Spinal cord (tissue), 10 donors: ENCODE data around the gene MIER1. TPM values are rescaled to one million over a fixed set of nuclear protein-coding genes. Genes with fewer than 3 reads are reported as not detected.

ENCODE experiments used
- DNase-seq, 6 donors: peaks; one replicate each; pipeline versions ENCODE4 v3.0.0 to v3.0.0-alpha.2; 2013 to 2015; ENCODE audit warnings: low spot score in 6 of 6, low read depth in 4 of 6
- H3K27ac ChIP-seq: one replicate; pipeline ENCODE4 v1.5.1; 2013; ENCODE audit warnings: low read depth, low read length, control low read depth
- H3K27me3 ChIP-seq: one replicate; pipeline ENCODE4 v1.6.1; 2013; ENCODE audit warnings: low read length; ENCODE audit not compliant: control insufficient read depth, insufficient read depth
- H3K36me3 ChIP-seq: one replicate; pipeline ENCODE4 v1.6.1; 2013; ENCODE audit warnings: low read length; ENCODE audit not compliant: control insufficient read depth, insufficient read depth
- H3K4me1 ChIP-seq: one replicate; pipeline ENCODE4 v1.6.1; 2013; ENCODE audit warnings: low read length; ENCODE audit not compliant: control insufficient read depth, insufficient read depth
- H3K4me3 ChIP-seq: one replicate; pipeline ENCODE4 v1.5.1; 2013; ENCODE audit warnings: low read depth, low read length, control low read depth
- H3K9me3 ChIP-seq: one replicate; pipeline ENCODE4 v1.6.1; 2013; ENCODE audit warnings: low read length; ENCODE audit not compliant: control insufficient read depth, insufficient read depth
- WGBS: methylation state at CpG from one replicate; pipeline ENCODE4 v1.1.5; 2013; ENCODE audit warnings: missing lambda C conversion rate; ENCODE audit not compliant: insufficient coverage; 5-methylcytosine and 5-hydroxymethylcytosine counted together
- polyA plus RNA-seq, 2 donors: library from polyadenylated mRNA; unstranded; fragments of 120-200 nt; gene quantifications; one replicate each; pipeline ENCODE4 v1.2.1, GENCODE V29; 2013; ENCODE audit not compliant: insufficient read length in 2 of 2
- total RNA-seq, 2 donors: library from RNA; depleted of rRNA in 1 of 2; stranded (reverse); fragments of 120-200 nt in 1 of 2; fragments of >200 nt in 1 of 2; gene quantifications; one replicate each; pipeline versions ENCODE4 v1.2.3 to v1.2.4, GENCODE V29; 2013 to 2014
- donor health status: healthy.

The MIER1 gene
- total and polyA plus RNA-seq, 4 donors, result 18.4 to 34.8 (median 28.4) TPM

GRCh38 chr1:66932291-66932690, 7.5 kb downstream of the MIER1 start:
- 71% methylated on average over 2 of the region's 2 CpGs for WGBS
- DNase-seq, result no peak
- no peak overlapping the region for H3K4me3 ChIP-seq
- H3K9me3 ChIP-seq, result no peaks in the 10 kb centered on the region
- no peaks in the 10 kb centered on the region for H3K4me1 ChIP-seq
- no peak overlapping the region for H3K27ac ChIP-seq
- H3K27me3 ChIP-seq, result no peaks in the 10 kb centered on the region
- no peaks in the 10 kb centered on the region for H3K36me3 ChIP-seq

GRCh38 chr1:66933887-66934700, 9.3 kb downstream of the MIER1 start:
- no peaks in the 10 kb centered on the region for H3K9me3 ChIP-seq
- H3K27ac ChIP-seq, result no peak overlapping the region
- H3K27me3 ChIP-seq, result no peaks in the 10 kb centered on the region
- no peak overlapping the region for H3K4me3 ChIP-seq
- no peaks in the 10 kb centered on the region for H3K4me1 ChIP-seq
- DNase-seq, result no peak
- no peaks in the 10 kb centered on the region for H3K36me3 ChIP-seq
- WGBS, result no CpG with 5 or more reads among the region's 7 CpGs

GRCh38 chr1:66937529-66938234, 12.9 kb downstream of the MIER1 start:
- no peak overlapping the region for H3K27ac ChIP-seq
- DNase-seq, result no peak
- H3K36me3 ChIP-seq, result no peaks in the 10 kb centered on the region
- no peaks in the 10 kb centered on the region for H3K9me3 ChIP-seq
- WGBS, result no CpG with 5 or more reads among the region's 1 CpG
- H3K4me3 ChIP-seq, result no peak overlapping the region
- no peaks in the 10 kb centered on the region for H3K27me3 ChIP-seq
- no peaks in the 10 kb centered on the region for H3K4me1 ChIP-seq

- Histone ChIP-seq H3K9me3 (no peaks in the 10 kb centered on the region), H3K4me1 (no peaks in the 10 kb centered on the region)
- DNase-seq, result no peak
Observed at GRCh38 chr1:66938613-66939012, 13.8 kb downstream of the MIER1 start.

GRCh38 chr1:66940981-66941380, 16.2 kb downstream of the MIER1 start:
- Histone ChIP-seq H3K4me3 (no peak overlapping the region), H3K9me3 (no peaks in the 10 kb centered on the region), H3K4me1 (no peaks in the 10 kb centered on the region), H3K36me3 (peaks cover 4% of the 10 kb centered on the region), H3K27ac (no peak overlapping the region), H3K27me3 (no peaks in the 10 kb centered on the region)
- no CpG with 5 or more reads among the region's 1 CpG for WGBS
- no peak for DNase-seq

More at GRCh38 chr1:66938613-66939012, 13.8 kb downstream of the MIER1 start:
- no peak overlapping the region for H3K4me3 ChIP-seq
- H3K27me3 ChIP-seq, result no peaks in the 10 kb centered on the region
- no peak overlapping the region for H3K27ac ChIP-seq
- H3K36me3 ChIP-seq, result no peaks in the 10 kb centered on the region

GRCh38 chr1:66943361-66943969, 18.7 kb downstream of the MIER1 start:
- Histone ChIP-seq H3K27me3 (no peaks in the 10 kb centered on the region), H3K9me3 (no peaks in the 10 kb centered on the region), H3K27ac (no peak overlapping the region), H3K4me3 (no peak overlapping the region), H3K36me3 (peaks cover 4% of the 10 kb centered on the region), H3K4me1 (no peaks in the 10 kb centered on the region)
- DNase-seq, result no peak
- 100% methylated on average over 2 of the region's 5 CpGs for WGBS

GRCh38 chr1:66944330-66945274, 19.8 kb downstream of the MIER1 start:
- peaks cover 4% of the 10 kb centered on the region for H3K36me3 ChIP-seq
- no peak for DNase-seq
- no CpG with 5 or more reads among the region's 7 CpGs for WGBS
- H3K9me3 ChIP-seq, result no peaks in the 10 kb centered on the region
- no peaks in the 10 kb centered on the region for H3K27me3 ChIP-seq
- no peak overlapping the region for H3K4me3 ChIP-seq
- no peak overlapping the region for H3K27ac ChIP-seq
- H3K4me1 ChIP-seq, result no peaks in the 10 kb centered on the region

GRCh38 chr1:66945316-66945715, 20.5 kb downstream of the MIER1 start:
- Histone ChIP-seq H3K27me3 (no peaks in the 10 kb centered on the region), H3K27ac (no peak overlapping the region), H3K4me1 (no peaks in the 10 kb centered on the region), H3K36me3 (peaks cover 4% of the 10 kb centered on the region), H3K4me3 (no peak overlapping the region), H3K9me3 (no peaks in the 10 kb centered on the region)
- WGBS, result 100% methylated on average over 1 of the region's 3 CpGs
- no peak for DNase-seq

- H3K9me3 ChIP-seq, result no peaks in the 10 kb centered on the region
- H3K36me3 ChIP-seq, result peaks cover 7% of the 10 kb centered on the region
- H3K4me1 ChIP-seq, result no peaks in the 10 kb centered on the region
- H3K27ac ChIP-seq, result no peak overlapping the region
- WGBS, result 94% methylated on average over 1 of the region's 1 CpG
- H3K4me3 ChIP-seq, result no peak overlapping the region
- no peak for DNase-seq
- no peaks in the 10 kb centered on the region for H3K27me3 ChIP-seq
Observed at GRCh38 chr1:66947267-66947666, 22.5 kb downstream of the MIER1 start.
